NCI-H1694 (cell line): ENCODE results near the gene DDX53.

Source experiments
- DNase-seq: peaks from one replicate; lab custom pipeline; 2025; lab: John Stamatoyannopoulos, UW

Gene DDX53

DNA sequence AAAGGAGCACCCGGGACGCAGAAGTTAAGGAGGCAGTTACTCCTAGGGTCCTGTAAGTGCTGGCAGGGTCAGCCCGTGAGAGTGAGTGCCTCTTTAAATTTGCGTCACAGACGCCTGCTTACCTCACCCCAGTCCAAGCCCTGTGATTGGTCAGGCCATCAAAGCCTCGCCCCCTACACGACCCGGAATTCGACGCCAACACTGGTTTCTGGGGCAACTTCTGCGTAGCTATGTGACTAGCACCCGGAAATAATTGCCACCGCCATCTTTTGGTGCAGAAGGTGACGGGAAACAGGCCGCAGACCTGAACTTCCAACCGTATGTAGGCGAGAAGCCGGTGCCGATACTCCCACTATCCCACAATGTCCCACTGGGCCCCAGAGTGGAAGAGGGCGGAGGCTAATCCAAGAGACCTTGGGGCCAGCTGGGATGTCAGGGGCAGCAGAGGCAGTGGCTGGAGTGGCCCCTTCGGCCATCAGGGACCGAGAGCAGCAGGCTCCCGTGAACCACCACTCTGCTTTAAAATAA lies at the start of gene DDX53:
DDX53 (plus strand) TSS at position 265 of the 528 bp plus-strand sequence; CDS start at position 363, 98 bp downstream.
- no peak for DNase-seq

DNA sequence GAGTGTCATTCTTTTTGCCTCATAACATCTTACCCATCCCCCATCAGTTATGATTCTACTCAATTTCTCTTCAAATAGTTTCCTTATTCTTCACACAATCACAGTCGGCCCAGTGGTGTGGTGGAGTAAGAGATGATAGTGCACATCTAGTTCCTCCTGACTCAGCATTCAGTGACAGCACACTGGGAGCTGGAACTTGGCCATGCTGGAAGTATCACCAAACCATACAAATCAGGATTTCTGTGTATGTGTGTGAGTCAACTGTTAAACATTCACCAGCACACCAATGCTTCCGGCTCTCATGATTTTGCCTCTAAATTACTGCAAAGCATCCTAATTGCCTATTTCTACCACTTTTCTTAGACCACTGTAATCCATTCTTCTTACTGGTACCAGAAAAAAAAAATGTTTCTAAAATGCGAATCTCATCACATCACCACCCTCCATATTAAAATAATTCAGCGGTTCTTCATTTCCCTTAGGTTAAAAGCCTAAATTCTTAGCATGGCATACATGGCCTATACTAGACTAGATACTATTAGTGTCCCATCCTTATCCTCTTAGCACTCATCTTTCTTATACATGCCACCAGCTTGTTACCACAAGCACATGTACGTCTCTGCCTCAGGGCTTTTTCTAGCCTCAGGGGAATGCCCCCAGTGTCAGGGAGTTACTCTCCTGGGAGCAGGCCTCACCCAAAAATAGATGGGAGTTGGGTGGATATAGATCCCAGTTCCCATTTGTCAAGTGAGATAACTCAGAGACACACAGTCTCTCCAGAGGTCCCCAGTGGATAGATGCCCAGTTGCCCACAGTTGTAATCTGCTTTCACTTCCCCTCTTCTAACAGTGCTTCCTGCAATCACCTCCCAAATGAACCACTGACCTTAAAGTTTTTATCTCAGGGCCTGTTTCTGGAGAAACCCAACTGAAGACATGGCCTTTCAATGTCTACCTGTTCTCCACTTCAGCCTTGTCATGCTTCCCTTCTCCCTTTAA lies 49.2 kb upstream of the DDX53 start:
- DNase-seq = no peak

DNA sequence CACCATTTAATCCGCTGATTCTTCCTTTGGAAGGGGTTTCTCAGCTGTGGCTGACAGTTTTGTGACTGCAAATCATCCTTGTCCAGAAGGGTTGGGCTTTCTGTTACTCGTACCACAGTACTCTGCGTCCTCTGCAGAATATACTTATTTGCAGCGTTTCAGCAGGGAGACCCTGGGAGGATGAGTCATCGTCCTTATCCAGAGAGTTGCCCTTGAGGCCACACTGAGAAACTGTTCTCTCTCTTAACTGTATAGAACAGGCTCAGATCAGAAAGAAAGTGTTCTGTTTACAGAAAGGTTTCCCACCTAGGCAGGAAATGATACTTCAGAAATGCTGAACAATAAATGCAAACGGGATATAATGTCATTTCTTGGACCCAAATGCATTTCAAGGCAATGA lies 47.8 kb upstream of the DDX53 start:
- no peak for DNase-seq

DNA sequence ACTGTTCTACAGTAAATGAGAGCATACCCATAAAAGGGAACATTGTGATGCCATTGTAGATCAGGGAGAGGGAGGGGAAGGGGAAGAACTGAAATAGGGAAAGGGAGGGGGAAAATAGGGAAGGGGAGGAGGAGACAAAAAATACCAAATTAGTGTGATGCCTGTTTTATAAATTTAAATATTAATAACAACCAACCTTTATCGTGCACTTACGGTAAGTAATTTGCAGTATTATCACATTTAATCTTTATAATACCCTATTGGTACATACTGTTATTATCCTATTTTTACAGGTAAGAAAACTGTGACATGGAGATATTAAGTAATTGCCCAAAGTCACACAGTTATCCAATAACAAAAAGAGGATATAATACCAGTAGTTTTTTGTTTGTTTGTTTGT lies 41.5 kb upstream of the DDX53 start:
- no peak for DNase-seq

DNA sequence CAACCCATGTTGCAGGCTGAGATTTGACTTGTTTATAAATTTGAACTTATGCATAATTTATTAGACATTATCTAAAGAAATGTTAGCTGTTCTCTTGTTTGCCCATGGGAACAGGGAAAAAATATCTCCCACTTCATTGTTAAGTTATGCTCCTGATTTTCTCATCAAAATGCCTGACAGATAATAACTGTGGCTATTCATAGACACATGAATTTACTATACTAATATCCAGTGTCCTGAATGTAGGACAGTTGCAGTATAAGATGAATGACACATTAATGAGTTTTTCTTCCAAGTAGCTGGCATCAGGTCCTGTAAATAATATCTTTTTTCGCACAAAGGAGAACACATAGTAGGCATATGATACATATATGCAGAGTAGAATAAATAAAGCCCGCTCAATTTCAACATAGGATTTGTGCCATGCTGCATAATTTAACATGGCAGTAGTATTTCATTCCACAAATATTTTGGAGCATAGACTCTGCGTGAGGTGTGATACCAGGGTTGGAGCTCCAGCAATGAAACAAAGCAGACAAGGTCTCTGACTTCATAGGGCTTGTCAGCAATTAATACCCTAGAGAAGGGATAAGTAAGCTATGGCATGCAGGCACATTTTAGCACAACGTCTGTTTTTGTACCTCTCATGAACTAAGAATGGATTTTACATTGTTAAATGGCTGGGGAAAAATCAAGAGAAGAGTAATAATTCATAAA lies 40.4 kb upstream of the DDX53 start:
- DNase-seq = no peak

DNA sequence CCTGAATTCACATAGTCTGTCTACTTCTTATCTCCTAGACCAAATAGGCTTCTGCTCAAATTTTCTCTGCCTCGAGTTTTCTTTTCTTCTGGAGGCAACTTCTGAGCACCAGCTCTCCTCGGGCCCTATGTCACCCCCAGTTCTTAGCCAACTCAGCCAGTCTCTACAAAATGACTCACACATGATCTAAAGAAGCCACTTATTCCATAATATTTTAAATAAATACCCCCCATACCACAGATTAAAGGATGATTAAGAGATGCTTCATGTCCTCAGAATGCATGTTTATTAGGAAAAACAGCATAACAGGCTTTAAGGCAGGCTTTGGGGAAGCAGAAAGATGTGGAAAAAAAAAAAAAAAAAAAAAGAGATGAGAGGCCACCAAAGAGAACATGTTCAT lies 36.6 kb upstream of the DDX53 start:
- no peak for DNase-seq

DNA sequence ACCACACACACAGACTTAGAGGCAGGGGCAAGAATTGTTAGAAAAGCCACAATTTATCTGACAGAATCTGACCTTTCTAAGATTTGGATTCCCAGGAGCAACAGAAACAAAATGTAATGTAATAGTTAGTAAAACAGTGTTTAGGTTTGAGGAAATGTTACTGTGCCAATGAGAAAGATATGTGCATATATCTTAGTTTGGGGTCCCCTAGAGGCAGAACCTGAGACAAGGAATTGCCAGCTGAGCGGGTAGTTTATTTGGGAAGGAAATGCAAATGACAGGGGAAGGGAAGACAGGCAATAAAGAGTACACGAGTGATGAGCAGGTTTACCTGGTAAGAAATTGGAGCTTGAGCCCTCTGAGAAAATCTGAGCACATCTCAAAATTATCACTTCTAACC lies 31.3 kb upstream of the DDX53 start:
- DNase-seq = no peak

DNA sequence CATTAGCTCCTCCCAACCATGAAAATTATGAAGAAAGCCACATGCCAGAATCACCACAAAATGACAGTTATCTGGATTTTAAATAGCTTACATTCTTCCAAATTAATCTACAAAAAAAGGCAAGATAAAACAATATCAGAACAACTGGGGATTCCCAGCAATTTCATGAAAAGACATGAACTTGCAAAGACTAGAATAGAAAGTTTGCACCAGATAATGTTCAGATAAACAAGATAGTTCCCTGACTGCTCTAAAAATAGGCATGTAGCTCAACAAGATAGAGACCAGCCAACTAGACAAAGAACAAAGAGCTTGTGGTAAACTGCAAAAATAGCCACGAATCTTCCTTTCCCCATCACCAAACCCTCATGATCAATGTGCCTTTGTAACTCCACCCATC lies 30.3 kb upstream of the DDX53 start:
- no peak for DNase-seq

DNA sequence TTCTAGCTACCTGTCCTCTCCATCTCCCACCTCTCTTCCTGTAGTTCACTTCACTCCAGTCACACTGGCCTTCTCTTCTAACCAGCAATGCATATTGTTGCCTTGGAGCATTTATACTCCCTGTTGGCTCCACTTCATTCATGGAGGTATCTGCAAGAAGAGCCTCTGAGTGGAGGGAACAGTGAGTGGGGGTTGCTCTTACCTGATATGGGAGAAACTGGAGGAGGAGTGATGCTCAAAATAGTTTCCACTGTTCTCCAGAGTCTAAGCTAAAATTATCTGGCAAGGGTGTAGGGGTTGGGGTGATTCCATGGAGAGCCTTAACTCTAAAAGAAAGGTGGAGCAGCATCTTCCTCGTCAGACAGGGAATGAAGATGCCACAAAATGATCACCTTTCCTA lies 28.9 kb upstream of the DDX53 start:
- DNase-seq = no peak

DNA sequence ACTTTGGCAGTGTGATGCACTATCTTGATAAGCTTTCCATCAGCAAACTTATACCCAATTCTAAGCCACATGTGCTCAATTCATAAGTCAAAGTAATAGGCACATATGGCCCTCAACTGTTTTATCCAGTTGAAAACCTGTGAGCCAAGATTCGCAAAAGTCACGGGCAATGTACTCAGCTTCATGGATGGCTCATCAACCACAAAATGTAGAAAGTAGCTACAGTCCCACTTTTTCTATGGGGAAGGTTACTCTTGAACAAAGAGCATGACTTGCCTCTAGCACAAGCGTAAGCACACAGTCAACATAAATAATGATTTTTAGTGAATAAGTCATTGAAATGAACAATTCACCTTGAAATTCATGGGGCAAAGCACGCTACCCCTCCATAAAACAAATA lies 25.1 kb upstream of the DDX53 start:
- no peak for DNase-seq

DNA sequence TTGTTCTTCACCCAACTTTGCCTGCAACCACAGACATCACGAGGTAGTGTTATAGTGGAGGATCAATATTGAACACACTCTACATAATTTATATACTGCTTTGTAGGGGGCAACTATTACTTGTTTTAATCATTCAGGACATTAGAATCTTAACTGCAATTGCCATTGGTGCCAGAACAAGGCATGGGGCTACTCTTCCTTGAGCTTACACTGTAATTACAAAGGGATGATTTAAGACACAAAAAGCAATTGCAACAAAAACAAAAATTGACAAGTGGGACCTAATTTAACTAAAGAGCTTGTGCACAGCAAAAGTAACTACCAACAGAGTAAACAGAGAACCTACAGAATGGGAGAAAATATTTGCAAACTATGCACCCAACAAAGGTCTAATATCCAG lies 24.0 kb upstream of the DDX53 start:
- DNase-seq = no peak

DNA sequence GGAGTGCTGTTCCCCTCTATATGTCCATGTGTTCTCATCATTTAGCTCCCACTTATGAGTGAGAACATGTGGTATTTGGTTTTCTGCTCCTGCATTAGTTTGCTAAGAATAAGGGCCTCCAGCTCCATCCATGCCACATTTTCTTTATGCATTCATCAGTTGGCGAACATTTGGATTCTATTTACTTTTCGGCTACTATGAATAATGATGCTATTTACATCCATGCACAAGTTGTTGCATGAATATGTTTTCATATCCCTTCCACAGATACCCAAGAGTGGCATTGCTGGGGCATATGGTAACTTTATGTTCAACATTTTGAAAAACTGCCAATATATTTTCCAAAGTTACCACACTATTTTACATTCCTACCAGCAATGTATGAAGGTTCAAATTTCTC lies 13.8 kb upstream of the DDX53 start:
- no peak for DNase-seq

DNA sequence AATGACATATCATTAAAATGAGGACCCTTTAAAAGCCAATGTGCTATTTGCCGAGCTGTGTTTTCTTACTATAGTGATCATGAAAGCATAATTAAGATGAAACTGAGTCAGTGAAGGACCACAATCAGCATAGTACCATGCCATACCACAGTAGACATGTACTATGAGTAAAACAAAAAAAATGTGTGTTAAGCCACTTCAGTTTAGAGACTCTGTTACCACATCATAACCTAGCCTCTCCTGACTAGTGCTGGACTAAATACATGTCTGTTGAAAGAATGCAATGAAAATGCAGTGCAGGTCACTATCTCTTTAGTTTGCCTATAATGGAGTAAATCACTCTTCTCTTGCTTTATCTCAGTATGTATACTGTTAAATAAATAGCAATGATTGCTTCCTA lies 12.3 kb upstream of the DDX53 start:
- no peak for DNase-seq

DNA sequence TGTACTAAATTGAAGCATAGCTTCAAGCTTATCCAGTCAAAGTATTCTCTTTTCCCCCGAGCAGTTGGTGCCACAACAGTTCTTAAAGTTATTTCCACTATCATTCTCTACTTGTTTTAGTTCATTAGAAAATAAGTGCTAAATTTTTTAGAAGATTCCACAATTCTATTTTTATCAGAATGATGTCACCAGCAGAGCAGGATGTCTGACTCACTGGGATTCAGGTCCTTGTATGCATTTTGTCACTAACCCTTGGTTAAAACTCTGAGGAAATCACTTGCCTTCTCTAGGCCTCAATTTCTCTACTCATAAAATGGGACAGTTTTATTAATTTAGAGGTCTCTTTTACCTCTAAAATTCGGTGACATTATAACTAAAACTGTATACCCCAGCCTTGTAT lies 3.4 kb downstream of the DDX53 start:
- no peak for DNase-seq

DNA sequence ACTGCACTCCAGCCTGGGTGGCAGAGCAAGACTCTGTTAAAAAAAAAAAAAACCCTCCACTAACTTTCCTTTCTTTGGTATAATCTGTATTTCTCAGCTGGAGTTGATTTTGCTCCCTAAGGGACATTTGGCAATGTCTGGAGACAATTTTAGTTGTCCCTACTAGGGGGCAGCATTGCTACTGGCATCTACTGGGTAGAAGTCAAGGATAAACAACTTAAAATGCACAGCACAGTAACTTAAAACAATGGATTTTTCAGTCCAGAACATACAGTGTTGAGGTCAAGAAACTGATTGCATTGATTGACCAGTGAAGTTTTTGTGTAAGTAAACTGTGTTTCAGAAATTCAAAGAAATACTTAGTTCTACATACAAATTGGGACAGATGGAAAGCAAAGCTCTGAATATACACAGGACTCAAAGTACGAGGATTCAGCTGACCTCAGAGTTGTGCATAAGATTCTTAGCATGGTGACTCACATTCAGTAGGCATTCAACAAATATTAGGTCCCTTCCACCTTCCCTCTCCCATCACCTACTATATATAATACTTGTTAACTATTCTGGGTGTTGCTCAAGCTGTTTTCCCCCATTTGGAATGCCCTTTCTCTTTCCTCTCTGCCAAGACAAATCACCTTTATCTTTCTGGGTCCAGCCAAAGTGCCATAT lies 8.8 kb downstream of the DDX53 start:
- no peak for DNase-seq

DNA sequence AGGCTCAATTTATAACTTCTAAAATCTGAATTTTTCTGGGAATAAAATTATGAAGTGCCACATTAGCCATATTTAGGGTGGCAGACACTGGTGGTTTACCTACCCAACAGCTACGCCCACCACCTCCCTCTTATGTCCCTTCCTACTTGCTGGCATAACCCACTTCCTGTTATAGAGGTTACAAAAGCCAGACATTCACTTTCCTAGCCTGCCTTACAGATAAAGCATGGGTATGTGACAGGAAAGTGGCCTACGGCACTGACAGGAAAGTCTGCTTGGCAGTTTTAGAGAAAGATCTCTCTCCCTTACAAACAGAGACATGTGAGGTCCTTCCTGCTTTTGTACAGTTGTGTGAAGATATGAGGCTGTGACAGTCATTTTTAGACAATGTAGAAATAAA lies 12.4 kb downstream of the DDX53 start:
- DNase-seq = no peak

DNA sequence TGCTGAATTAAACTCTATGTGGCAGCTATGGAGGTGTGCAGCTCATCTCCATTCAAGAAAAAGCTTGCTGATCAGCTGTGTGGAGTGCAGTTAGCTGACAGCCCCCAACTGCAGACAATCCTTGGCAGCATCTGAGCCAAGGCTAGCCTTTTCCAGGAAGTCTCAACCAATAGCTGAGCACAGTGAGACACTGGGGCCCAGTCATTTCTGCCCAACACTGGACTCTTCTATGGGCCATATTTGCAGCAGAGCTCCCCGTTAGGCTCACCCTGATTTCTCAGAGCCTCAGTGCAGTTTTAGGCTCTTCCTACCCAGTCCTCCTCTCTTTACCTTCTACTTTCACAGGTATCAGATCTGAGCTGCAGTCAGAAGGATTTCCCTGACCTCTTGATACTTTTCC lies 12.9 kb downstream of the DDX53 start:
- no peak for DNase-seq

DNA sequence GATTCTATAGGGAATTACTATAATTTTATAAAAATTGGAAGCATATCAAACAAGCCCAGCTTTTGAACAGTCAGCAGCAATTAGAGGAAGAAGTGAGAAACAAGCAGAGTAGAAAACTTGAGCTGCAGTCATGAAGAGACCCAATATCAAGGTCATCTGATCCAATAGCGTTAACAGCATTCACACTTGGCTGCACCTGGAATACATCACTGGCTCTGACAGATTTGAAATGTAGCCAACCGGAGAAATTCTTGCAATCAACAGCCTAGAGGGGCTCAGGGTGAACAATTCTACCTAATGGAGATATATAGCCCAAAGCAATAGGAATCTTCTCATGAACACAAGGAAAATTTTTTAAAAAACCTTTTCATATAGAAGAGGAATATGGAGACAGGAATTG lies 13.6 kb downstream of the DDX53 start:
- no peak for DNase-seq

DNA sequence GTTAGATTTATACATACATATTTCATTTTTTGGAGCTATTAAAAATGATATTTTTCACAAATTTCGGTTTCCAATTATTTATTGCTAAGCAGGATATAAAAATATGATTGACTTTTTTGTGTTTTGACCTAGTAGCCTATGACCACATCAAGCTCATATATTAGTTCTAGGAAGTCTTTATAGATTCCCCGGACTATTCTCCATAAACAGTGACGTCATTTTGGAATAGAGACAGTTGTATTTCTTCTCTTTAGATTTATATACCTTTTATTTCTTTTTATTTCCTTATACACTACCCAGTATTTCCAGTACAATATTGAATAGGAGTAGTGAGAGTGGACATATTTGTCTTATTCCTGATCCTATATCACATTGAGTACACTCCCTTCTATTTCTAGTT lies 31.8 kb downstream of the DDX53 start:
- no peak for DNase-seq

DNA sequence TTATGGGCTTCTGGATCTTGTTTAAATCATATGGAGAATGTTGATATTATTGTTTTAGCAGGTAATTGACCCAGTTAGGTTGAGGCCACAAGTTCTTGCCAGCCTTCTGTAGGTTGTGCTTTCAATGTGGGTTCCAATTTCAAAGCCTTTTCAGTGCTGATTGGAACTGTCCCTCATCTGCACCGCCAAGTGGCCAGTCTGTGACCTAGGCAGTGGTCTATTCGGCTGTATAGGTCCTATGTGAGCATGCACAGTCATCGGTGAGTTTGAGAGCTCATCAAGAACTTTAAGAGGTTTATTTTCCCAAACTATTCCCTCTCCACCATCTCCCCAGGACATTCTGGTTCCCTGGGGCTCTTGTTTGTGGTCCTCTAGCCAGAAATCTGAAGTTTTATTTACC lies 35.7 kb downstream of the DDX53 start:
- no peak for DNase-seq

DNA sequence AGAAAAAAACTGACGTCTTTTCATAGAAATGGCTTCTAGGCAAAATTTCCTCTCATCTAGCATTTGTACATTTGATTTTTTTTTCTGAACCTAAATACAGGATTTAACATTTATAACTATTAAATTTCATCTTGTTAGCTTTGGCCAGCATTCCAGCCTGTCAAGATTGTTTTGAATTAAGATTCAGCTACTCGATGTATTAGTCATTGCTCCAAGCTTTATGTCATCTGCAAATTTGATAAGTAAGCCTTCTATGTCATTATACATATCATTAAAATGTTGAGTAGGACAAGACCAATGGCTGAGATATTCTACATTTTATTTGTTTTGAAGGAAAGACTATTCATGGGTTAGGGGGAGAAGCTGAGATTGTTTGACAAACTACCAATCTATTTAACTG lies 46.7 kb downstream of the DDX53 start:
- DNase-seq = no peak

DNA sequence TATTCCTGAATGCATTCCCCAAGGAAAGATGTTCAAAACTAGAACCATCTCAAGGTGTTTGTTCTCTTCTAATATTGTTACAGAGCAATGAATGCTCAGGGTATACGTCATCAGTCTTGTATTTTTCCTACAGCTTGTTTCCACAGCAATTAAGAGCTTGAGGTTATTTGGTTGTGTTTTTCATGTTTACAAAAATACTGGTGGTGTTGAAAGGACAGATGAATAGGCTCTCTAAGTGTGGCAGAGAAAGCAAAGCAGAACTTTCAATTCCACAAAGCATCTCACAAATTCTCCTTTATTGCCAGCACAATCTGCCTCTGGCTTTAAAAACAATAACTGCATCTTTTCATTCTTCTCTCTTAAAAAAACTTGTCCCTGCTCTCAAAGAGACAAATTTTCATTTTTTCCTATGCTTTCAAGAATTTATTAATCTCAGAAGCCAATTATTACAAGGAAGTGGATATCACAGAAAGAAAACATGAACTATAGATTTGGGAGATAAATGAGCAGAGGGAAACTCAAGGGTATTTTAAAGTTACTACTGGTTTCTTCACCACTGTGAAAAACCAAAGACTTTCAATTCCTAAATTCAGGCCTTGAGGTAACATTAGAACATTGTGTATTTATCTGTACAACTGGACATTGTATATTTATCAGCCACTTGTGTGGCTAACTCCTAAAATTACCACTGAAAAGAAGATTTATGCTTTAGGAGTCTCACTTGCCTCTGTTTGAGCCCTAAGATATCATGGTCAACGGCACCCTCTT lies 49.2 kb downstream of the DDX53 start:
- DNase-seq = no peak
